ENCODE results near the gene GJB4.

Gene GJB4

GRCh38 chr1:34787461-34788420, 28.2 kb downstream of the GJB4 start:
- DNase-seq (ENCODE audit: low read depth in 1 of 2, low spot score in 1 of 2) = peak in 1 of 2 experiments; percentile 9
- peaks cover 12% of the 10 kb centered on the region for H3K27me3 ChIP-seq (ENCODE audit: insufficient read depth, poor library complexity, severe bottlenecking)
- TF ChIP-seq CTCF (IDR thresholded peaks at IDR 0.05; ENCODE audit: insufficient read depth, low read length) (peak; percentile 31), REST (IDR thresholded peaks at IDR 0.05; ENCODE audit: insufficient replicate concordance, low read depth) (no peak), POLR2AphosphoS5 (IDR thresholded peaks at IDR 0.05; ENCODE audit: low read depth) (no peak)
- no peak overlapping the region for H3K4me3 ChIP-seq (replicated peaks; ENCODE audit: insufficient read depth, low read length)
- no peak overlapping the region for H3K27ac ChIP-seq (replicated peaks)

- Histone ChIP-seq H3K4me3 (replicated peaks; ENCODE audit: insufficient read depth, low read length) (no peak overlapping the region), H3K27ac (replicated peaks) (no peak overlapping the region), H3K27me3 (ENCODE audit: insufficient read depth, poor library complexity, severe bottlenecking) (peaks cover 15% of the 10 kb centered on the region)
- no peak for DNase-seq (ENCODE audit: low read depth in 1 of 2, low spot score in 1 of 2)
- TF ChIP-seq CTCF (IDR thresholded peaks at IDR 0.05; ENCODE audit: insufficient read depth, low read length) = no peak
- TF ChIP-seq GABPA (IDR thresholded peaks at IDR 0.05; ENCODE audit: low read depth) = no peak
- TF ChIP-seq POLR2AphosphoS5 (IDR thresholded peaks at IDR 0.05; ENCODE audit: low read depth) = no peak
- no peak for TF ChIP-seq SPI1 (IDR thresholded peaks at IDR 0.05; ENCODE audit: borderline replicate concordance, low read depth)
- no peak for TF ChIP-seq REST (IDR thresholded peaks at IDR 0.05; ENCODE audit: insufficient replicate concordance, low read depth)
Observed at GRCh38 chr1:34790985-34791384, 31.4 kb downstream of the GJB4 start.

GRCh38 chr1:34792424-34792823, 32.9 kb downstream of the GJB4 start:
- Histone ChIP-seq H3K27ac (replicated peaks) (no peak overlapping the region), H3K27me3 (ENCODE audit: insufficient read depth, poor library complexity, severe bottlenecking) (peaks cover 15% of the 10 kb centered on the region), H3K4me3 (replicated peaks; ENCODE audit: insufficient read depth, low read length) (no peak overlapping the region)
- no peak for DNase-seq (ENCODE audit: low read depth in 1 of 2, low spot score in 1 of 2)
- TF ChIP-seq POLR2AphosphoS5 (IDR thresholded peaks at IDR 0.05; ENCODE audit: low read depth) (no peak), SPI1 (IDR thresholded peaks at IDR 0.05; ENCODE audit: borderline replicate concordance, low read depth) (no peak), GABPA (IDR thresholded peaks at IDR 0.05; ENCODE audit: low read depth) (no peak), CTCF (IDR thresholded peaks at IDR 0.05; ENCODE audit: insufficient read depth, low read length) (no peak), REST (IDR thresholded peaks at IDR 0.05; ENCODE audit: insufficient replicate concordance, low read depth) (no peak)
